ENCODE data around the gene ZFYVE28.

The ZFYVE28 gene

DNA sequence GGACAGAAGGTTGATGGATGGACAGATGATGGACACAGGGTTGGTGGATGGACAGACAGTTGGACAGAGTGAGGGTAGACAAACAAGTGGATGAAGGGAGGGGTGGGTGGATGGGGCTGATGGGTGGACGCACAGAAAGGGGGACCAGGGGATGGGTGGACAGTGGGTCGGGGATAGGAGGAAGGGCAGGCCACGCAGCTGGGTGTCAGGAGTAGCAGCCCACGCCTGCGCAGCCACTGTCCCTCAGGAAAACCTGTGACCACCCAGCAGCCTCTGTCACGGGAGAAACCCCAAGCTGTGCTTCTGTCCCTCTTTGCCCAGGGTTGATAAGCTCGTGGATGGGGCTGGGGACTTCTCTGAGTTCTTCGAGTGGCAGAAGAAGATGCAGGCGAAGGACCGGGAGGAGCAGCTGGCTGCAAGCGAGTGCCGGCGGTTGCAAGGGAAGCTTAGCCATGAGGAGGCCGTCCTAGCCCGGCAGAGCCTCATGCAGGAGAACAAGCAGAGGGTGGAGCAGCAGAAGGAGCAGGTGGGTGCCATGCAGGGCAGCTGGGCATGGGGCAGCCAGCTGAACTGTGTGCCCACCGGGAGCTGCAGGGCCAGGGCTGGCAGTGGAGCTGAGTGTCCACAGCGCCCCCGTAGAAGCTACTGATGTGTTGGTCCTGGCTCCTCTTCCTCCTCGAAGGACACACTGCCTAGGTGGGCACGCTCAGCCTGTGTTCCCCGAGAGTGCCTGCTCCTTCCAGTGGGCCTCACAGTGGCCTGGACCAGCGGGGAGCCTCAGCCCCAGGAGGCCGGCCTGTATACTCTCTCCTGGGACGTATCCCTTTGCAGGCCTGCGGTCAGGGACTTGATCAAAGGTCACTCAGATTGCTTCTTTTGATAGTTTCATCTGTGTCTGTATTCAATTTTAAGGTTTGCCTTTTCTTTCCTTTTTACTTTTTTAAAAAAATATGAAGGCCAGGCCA, 33.7 kb upstream of the ZFYVE28 start:
- TF ChIP-seq TAF1 (IDR thresholded peaks at IDR 0.05; ENCODE audit: borderline replicate concordance, insufficient read depth, low read length), result no peak
- TF ChIP-seq FOXP2 (optimal IDR thresholded peaks at IDR 0.05; ENCODE audit: borderline replicate concordance, extremely low read depth, extremely low read length, insufficient read depth), result no peak
- TF ChIP-seq POLR2AphosphoS5 (IDR thresholded peaks at IDR 0.05; ENCODE audit: low read depth, low read length), result no peak
- TF ChIP-seq SIN3A (IDR thresholded peaks at IDR 0.05; ENCODE audit: borderline replicate concordance, insufficient read depth, low read length), result no peak
- TF ChIP-seq, protein P1, sequence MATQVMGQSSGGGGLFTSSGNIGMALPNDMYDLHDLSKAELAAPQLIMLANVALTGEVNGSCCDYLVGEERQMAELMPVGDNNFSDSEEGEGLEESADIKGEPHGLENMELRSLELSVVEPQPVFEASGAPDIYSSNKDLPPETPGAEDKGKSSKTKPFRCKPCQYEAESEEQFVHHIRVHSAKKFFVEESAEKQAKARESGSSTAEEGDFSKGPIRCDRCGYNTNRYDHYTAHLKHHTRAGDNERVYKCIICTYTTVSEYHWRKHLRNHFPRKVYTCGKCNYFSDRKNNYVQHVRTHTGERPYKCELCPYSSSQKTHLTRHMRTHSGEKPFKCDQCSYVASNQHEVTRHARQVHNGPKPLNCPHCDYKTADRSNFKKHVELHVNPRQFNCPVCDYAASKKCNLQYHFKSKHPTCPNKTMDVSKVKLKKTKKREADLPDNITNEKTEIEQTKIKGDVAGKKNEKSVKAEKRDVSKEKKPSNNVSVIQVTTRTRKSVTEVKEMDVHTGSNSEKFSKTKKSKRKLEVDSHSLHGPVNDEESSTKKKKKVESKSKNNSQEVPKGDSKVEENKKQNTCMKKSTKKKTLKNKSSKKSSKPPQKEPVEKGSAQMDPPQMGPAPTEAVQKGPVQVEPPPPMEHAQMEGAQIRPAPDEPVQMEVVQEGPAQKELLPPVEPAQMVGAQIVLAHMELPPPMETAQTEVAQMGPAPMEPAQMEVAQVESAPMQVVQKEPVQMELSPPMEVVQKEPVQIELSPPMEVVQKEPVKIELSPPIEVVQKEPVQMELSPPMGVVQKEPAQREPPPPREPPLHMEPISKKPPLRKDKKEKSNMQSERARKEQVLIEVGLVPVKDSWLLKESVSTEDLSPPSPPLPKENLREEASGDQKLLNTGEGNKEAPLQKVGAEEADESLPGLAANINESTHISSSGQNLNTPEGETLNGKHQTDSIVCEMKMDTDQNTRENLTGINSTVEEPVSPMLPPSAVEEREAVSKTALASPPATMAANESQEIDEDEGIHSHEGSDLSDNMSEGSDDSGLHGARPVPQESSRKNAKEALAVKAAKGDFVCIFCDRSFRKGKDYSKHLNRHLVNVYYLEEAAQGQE (IDR thresholded peaks at IDR 0.05; ENCODE audit: insufficient read depth in 1 of 2, low read depth in 2 of 2, low read length in 2 of 2), result no peak

GRCh38 chr4:2451036-2451520, 32.6 kb upstream of the ZFYVE28 start:
- no peak for TF ChIP-seq TAF1 (IDR thresholded peaks at IDR 0.05; ENCODE audit: borderline replicate concordance, insufficient read depth, low read length)
- no peak for TF ChIP-seq FOXP2 (optimal IDR thresholded peaks at IDR 0.05; ENCODE audit: borderline replicate concordance, extremely low read depth, extremely low read length, insufficient read depth)
- no peak for TF ChIP-seq POLR2AphosphoS5 (IDR thresholded peaks at IDR 0.05; ENCODE audit: low read depth, low read length)
- TF ChIP-seq, protein P1 (IDR thresholded peaks at IDR 0.05; ENCODE audit: insufficient read depth in 1 of 2, low read depth in 2 of 2, low read length in 2 of 2), result no peak
- no peak for TF ChIP-seq SIN3A (IDR thresholded peaks at IDR 0.05; ENCODE audit: borderline replicate concordance, insufficient read depth, low read length)

- TF ChIP-seq TAF1 (IDR thresholded peaks at IDR 0.05; ENCODE audit: borderline replicate concordance, insufficient read depth, low read length), result no peak
- TF ChIP-seq FOXP2 (optimal IDR thresholded peaks at IDR 0.05; ENCODE audit: borderline replicate concordance, extremely low read depth, extremely low read length, insufficient read depth), result no peak
- no peak for TF ChIP-seq SIN3A (IDR thresholded peaks at IDR 0.05; ENCODE audit: borderline replicate concordance, insufficient read depth, low read length)
- no peak for TF ChIP-seq POLR2AphosphoS5 (IDR thresholded peaks at IDR 0.05; ENCODE audit: low read depth, low read length)
Observed at GRCh38 chr4:2450394-2451035, 32.1 kb upstream of the ZFYVE28 start.

DNA sequence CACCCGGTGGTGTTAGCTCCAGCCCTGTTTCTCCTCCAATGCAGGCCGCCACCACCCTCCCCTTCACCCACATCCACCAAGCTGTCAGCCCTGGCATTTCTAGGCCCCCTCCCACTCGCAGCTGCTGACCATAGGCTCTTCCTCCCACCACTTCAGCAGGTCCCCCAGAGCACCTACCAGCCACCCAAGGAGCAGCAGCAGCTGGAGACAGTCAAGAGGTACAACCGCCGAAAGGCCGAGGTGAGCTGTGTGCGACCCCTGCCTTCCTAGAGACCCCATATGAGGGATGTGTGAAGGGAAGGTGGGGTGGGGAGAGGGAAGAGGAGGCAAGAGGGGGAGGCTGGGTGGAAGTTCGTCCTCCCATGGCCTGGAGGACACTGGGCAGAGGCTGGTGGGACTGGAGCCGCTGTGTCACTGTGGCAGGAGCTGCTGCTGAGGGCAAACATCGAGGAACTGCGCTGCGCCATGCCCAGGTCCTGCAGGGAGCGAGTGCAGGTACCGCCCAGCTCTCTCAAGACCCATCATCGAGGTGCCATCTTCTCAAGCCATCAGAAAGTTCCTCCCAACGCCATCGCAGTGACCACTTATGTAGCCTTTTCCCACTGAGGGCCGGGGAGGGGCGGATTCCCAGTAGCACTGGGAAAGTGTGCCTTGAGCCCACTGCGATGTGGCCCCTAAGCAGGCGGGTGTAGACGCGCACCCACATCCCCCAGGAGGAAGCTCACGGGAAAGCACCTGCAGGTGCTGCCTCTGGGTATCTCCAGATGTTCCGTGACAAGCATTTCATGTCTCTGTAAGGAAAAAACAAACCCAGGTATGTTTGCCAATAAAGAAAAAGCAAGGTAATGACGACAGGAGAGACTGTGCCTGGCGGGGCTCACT, 31.3 kb upstream of the ZFYVE28 start:
- TF ChIP-seq, protein P1 (IDR thresholded peaks at IDR 0.05; ENCODE audit: insufficient read depth in 1 of 2, low read depth in 2 of 2, low read length in 2 of 2), result no peak
- TF ChIP-seq FOXP2 (optimal IDR thresholded peaks at IDR 0.05; ENCODE audit: borderline replicate concordance, extremely low read depth, extremely low read length, insufficient read depth), result no peak

- no peak for TF ChIP-seq SIN3A (IDR thresholded peaks at IDR 0.05; ENCODE audit: borderline replicate concordance, insufficient read depth, low read length)
- TF ChIP-seq FOXP2 (optimal IDR thresholded peaks at IDR 0.05; ENCODE audit: borderline replicate concordance, extremely low read depth, extremely low read length, insufficient read depth), result no peak
- no peak for TF ChIP-seq TAF1 (IDR thresholded peaks at IDR 0.05; ENCODE audit: borderline replicate concordance, insufficient read depth, low read length)
- TF ChIP-seq, protein P1 (IDR thresholded peaks at IDR 0.05; ENCODE audit: insufficient read depth in 1 of 2, low read depth in 2 of 2, low read length in 2 of 2), result no peak
- no peak for TF ChIP-seq POLR2AphosphoS5 (IDR thresholded peaks at IDR 0.05; ENCODE audit: low read depth, low read length)
Observed at GRCh38 chr4:2449051-2449450, 30.6 kb upstream of the ZFYVE28 start.
